ENCODE data around the gene IRX2. TPM values are rescaled to one million over a fixed set of nuclear protein-coding genes. Genes with fewer than 3 reads are reported as not detected.

IRX2 gene
- total RNA-seq, 4 donors from 2014 or later, result 2.5 to 7.6 (median 5.5) TPM

- Histone ChIP-seq H3K9me3 (no peaks in the 10 kb centered on the region), H3K4me1 (peaks cover 0 to 2% of the 10 kb centered on the region in 2 donors)
- 53 to 60% methylated on average over 4 of the region's 4 CpGs for WGBS, 2 donors
These were observed 10.5 kb upstream of the IRX2 start for GRCh38 chr5:2761921-2762488.

GRCh38 chr5:2759696-2760461 is 8.4 kb upstream of the IRX2 start:
- DNase-seq, result no peak
- TF ChIP-seq CTCF (IDR thresholded peaks at IDR 0.05) (no peak), POLR2A (IDR thresholded peaks at IDR 0.05) (no peak)
- 85 to 89% methylated on average over 8 to 11 of the region's 11 CpGs for WGBS, 2 donors
- intact Hi-C loops (cut with DNase I), result no loop called here
- no peak overlapping the region for H3K4me3 ChIP-seq (replicated peaks in 1 of 3)
- no peaks in the 10 kb centered on the region for H3K9me3 ChIP-seq
- peaks cover 14 to 21% of the 10 kb centered on the region in 2 donors for H3K4me1 ChIP-seq
- H3K27me3 ChIP-seq, result peaks cover 6% of the 10 kb centered on the region
- H3K27ac ChIP-seq, result no peak overlapping the region
- no peaks in the 10 kb centered on the region for H3K36me3 ChIP-seq

More at GRCh38 chr5:2761921-2762488, 10.5 kb upstream of the IRX2 start:
- intact Hi-C loops (cut with DNase I), result no loop called here
- no peak overlapping the region for H3K27ac ChIP-seq
- DNase-seq, result no peak
- peaks cover 4% of the 10 kb centered on the region for H3K27me3 ChIP-seq
- H3K4me3 ChIP-seq (replicated peaks in 1 of 3), result no peak overlapping the region
- H3K36me3 ChIP-seq, result no peaks in the 10 kb centered on the region
- TF ChIP-seq CTCF (IDR thresholded peaks at IDR 0.05), result no peak
- no peak for TF ChIP-seq POLR2A (IDR thresholded peaks at IDR 0.05)

- H3K4me3 ChIP-seq (replicated peaks in 1 of 3), result no peak overlapping the region
- intact Hi-C loops (cut with DNase I), result no loop called here
- 80 to 86% methylated on average over 3 of the region's 3 CpGs for WGBS, 2 donors
- no peak for TF ChIP-seq CTCF (IDR thresholded peaks at IDR 0.05)
- TF ChIP-seq POLR2A (IDR thresholded peaks at IDR 0.05), result no peak
- DNase-seq, result no peak
- no peaks in the 10 kb centered on the region for H3K9me3 ChIP-seq
- peaks cover 14 to 24% of the 10 kb centered on the region in 2 donors for H3K4me1 ChIP-seq
- no peak overlapping the region for H3K27ac ChIP-seq
- peaks cover 9% of the 10 kb centered on the region for H3K27me3 ChIP-seq
- H3K36me3 ChIP-seq, result no peaks in the 10 kb centered on the region
These were observed 7.6 kb upstream of the IRX2 start for GRCh38 chr5:2759091-2759490.

- TF ChIP-seq POLR2A (IDR thresholded peaks at IDR 0.05) (no peak), CTCF (IDR thresholded peaks at IDR 0.05) (no peak)
- Histone ChIP-seq H3K27me3 (peaks cover 9% of the 10 kb centered on the region), H3K27ac (no peak overlapping the region), H3K4me3 (replicated peaks in 1 of 3) (no peak overlapping the region), H3K36me3 (no peaks in the 10 kb centered on the region), H3K9me3 (no peaks in the 10 kb centered on the region), H3K4me1 (peaks cover 14 to 24% of the 10 kb centered on the region in 2 donors)
- intact Hi-C loops (cut with DNase I), result no loop called here
- WGBS, 2 donors, result 88 to 91% methylated on average over 6 of the region's 6 CpGs
- no peak for DNase-seq
These were observed 7.2 kb upstream of the IRX2 start for GRCh38 chr5:2758632-2759031.
